GM18520 (cell line): ENCODE measurements around the gene SLC4A8.

Source experiments
- ATAC-seq: cut with Tn5 transposase; IDR thresholded peaks from one replicate; pipeline ENCODE4 v1.9.1; 2021; ENCODE audit not compliant: unreplicated experiment

Gene SLC4A8

DNA sequence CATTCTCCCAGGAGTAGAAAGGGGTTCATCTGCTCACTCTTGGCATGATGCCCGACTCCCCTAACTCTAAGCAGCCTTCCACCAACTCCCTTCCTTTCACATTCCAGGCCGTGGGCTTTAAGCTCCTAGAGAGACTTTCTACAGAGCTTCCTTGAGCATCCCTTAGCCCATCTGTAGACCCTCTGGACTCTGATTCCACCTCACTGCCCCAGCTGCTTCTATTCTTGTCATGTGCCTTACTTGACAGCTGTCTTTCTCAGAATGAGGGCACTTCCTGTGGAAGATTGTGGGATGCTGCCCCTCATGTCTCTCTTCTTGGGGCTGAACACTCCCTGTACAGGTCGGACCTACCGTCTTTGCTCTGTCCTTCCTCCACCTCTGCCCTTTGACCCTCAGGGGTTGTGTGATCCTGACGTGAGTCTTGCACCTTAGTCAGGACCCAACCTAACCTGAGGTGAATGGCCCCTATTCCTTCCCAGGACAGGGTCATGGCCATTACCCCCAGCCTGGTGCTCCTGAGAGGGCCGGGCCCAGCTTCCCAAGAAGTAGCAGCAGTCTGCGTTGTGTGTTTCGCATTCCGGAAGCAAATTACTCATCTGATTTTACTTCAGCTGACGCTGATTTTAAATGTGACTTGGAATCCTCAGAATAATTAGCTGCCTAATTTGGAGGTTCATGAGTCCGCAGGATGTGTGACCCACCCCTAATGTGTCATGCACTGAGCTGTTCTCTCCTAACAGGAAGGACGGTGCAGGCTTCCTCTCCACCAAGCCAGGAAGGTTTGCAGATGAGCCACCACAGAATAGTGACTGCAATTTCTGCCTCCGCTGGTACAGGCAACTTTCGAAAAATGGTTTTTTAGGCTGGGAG lies 30.7 kb upstream of the SLC4A8 start:
- no peak for ATAC-seq

DNA sequence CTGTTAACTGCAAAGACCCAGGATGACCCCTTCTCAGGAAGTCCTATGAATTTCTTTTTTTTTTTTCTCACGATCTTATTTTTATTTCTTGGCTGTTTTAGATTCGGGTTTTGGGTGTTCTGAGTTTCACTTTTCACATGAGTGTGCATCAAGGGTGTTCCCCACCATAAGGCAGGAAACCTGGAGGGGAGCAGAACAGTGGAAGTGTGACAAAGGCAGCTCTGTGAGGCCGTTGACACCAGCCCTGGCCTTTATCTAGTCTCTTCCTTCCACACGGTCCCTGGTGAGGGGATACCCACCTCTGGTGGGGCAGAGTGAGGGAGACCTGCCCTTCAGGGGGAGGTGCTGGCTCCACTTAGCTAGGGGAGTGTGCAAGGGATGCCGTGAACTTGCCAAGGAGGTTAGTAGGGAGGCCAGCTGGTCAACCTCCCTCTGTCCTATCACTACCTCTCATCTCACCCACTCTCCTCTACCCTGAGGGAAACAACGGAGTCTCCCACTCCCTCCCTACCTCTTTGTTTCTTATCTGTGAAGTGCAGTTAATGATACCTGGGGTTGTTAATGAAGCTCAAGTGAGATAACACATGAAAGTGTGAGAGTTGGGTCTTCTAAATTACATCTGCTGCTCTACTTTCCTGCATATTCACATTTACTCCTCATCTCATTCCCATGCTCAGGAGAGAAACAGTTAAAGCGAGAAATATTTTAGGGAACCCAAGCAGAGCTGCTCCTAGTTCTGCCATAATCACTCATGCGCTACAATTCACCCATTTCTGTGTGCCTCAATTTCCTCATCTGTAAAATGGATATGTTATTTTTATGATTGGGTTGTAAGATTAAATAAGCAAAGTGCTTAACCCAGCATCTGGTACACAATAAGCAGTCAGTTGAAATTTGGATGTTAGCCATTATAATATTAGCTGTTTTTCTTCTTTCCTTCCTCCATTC lies 29.1 kb upstream of the SLC4A8 start:
- peak; percentile 40 for ATAC-seq

DNA sequence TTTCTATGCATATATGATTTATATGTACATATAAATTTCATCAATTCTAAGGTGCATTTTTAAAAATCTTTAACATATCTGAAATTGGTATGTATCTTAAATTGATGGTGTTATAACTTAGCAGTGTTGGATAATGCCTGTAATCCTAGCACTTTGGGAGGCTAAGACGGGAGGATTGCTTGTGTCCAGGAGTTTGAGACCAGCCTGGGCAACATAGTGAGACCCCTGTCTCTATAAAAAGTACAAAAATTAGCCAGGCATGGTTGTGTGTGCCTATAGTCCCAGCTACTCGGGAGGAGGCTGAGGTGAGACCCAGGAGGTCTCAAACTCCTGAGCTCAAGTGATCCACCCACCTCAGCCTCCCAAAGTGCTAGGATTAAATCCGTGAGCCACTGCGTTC lies 27.0 kb upstream of the SLC4A8 start:
- no peak for ATAC-seq

DNA sequence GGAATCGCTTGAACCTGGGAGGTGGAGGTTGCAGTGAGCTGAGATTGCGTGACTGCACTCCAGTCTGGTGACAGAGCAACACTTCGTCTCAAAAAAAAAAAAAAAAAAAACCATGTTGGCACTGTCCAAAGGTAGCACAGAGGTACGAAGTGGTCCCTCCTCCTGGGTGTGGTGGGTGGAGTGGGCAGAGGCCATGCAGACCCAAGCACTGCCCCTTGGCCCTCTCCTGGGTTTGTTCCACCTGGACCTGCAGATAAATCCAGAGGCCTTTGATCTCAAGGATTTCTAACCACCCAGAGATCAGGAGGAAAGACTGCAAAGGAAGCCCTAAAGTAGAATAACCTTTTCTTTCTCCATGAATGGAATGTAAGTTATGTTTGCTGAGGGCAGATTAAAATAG lies 24.7 kb upstream of the SLC4A8 start:
- ATAC-seq: no peak

DNA sequence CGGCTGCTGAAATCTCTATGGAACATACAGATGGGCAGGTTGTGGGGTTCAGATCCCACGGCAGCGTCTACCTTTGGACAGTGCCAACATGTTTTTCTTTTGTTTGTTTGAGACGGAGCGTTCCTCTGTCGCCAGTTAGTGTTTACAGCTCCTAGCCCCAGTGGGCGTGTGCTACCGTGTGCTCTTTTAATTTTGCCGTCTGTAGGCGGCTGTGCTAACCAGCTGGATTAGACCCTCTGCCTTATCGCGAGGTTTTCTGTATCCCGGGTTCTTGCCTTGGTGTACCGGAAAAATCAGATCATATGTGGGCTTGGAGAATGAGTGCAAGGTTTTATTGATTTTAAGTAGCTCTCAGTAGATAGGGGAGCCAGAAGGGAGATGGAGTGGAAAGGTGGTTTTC lies 23.6 kb upstream of the SLC4A8 start:
- ATAC-seq: no peak

DNA sequence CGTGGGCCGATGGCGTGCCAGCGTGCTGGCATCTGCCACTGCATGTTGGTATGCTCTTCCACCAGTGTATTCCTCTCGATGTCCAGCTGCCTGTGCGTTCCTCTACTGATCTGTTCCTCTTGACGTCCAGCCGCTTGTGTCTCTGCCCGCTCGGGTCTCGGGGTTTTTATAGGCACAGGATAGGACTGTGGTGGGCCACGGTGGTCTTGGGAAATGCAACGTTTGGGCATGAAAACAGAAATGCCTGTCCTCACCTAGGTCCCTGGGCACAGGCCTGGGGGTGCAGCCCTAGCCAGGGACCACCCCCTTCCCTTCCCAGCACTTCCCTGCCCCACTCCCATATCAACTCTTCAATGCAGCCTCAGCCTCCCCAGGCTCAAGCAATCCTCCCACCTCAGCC lies 23.1 kb upstream of the SLC4A8 start:
- no peak for ATAC-seq

DNA sequence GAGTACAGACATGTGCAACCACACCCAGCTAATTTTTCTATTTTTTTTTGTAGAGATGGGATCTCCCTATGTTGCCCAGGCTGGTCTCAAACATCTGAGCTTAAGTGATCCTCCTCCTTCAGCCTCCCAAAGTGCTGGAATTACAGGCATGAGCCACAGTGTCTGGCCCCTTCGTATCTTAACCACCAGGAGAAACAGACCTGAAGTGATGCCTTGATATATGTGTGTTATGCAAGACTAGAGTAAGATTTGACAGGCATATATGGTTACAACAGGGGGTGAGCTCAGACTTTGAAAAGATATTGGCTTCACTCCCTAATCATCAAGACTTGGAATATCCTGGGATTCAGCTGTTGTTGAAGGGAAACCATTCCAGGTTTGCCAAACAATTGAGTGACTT lies 22.7 kb upstream of the SLC4A8 start:
- no peak for ATAC-seq

DNA sequence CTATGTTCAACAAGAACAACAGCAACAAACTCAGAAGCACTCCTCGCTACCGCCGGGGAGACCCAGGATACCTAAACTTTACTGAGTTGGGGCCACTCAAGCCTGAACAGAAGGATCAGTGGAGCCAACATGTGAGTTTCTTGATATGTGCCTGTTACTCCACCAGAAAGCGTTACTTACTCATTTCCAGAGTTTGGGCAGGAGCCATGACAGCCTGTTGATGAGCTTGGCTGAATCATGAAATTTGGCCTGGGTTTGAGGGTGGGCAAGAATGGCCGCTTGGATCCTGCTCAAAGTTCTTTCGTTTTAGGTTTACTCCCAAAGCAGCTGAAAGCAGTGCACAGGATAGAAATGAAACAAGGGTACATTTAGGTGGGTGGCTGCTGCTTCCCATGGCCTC lies 21.5 kb upstream of the SLC4A8 start:
- no peak for ATAC-seq

DNA sequence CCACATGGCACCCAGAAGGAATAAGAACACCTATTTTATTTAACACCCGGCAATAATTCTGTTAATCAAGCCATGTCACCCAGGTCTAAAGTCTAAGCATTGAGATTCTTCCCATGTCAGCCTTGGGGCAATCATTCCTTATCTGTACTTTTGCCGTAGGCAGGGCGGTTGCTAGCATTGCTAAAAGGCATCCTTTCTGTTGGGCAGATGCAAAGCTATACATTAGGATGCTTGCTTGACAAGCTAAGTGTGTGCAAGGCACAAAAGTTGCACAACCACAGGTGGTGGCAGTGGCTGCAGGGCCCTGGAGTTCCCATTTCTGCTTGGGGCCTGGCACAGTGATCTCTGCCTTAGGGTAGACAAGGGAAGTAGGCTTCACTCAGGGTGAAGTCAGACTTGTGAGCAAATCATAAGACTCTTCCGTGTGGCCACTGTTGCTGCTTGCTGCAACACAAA lies 20.9 kb upstream of the SLC4A8 start:
- no peak for ATAC-seq

DNA sequence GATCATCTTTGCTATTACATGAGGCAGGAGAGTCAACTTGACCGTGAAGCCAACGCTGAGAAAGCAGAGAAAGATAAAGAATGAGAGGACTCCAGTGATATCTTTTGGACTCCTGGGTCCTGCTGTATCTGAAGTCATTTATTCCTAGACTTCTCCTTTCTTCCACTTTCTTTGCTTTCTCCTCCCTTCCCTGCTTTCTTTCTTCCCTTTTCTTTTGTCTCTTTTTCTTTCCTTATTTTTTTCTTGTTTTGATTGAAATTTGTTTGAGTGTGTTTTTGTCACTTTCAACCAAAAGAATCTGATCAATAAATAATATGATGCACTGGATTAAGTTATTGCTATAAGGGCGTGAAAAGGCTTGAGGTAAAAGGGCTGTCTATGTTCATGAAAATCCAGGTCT lies 20.0 kb upstream of the SLC4A8 start:
- no peak for ATAC-seq

DNA sequence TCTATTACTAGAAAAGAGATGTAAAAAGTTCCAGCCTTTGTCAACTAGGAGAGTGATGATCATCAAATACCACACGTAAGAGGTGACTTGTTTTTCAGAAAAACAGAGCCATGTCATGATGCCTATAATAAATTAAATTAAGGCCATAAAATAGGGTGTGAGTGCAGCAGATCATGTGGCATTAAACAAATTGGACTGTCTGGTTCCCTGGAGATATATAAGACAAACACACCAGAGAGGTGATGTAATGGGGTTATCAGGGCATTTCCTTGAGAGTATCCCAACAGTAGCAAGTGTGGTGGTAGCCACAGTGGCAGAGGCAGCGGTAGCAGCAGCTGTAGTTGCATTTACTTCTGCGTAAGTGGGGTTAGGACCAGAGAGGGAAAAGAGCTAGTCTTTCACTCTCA lies 18.8 kb upstream of the SLC4A8 start:
- ATAC-seq: no peak

DNA sequence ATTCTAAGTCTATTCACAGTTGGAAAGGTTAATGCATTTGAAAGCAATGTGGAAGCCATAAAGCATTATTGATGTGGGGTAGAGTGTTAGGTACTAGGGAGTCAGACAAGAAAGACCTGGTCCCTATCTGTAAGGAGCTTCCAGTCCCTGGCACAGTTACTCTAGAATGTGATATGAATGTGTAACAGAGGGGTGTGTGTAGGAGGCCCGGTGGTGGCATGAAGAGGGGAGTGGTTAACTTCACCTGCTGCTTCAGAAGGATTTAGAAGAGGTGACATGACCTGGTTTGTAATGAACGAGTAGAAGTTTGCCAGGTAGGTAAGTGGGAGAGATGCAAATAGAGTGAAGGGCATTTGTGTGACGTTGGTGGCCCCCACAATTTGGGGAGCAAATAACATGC lies 18.3 kb upstream of the SLC4A8 start:
- no peak for ATAC-seq

DNA sequence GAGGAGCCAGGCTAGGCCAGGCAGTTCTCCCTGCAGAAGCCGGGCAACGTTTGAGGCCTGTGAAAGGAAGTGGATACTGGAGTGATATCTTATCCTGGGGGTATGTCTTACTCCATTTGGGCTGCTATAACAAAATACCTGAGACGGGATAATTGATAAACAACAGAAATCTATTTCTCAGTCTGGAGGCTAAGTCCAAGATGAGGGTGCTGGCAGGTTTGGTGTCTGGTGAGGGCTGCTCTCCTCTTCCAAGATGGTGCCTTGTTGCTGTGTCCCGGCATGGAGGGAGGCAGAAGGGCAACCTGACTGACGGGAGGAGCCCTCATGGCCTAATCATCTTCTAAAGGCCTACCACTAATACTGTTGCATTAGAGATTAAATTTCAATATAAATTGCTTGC lies 17.8 kb upstream of the SLC4A8 start:
- no peak for ATAC-seq

DNA sequence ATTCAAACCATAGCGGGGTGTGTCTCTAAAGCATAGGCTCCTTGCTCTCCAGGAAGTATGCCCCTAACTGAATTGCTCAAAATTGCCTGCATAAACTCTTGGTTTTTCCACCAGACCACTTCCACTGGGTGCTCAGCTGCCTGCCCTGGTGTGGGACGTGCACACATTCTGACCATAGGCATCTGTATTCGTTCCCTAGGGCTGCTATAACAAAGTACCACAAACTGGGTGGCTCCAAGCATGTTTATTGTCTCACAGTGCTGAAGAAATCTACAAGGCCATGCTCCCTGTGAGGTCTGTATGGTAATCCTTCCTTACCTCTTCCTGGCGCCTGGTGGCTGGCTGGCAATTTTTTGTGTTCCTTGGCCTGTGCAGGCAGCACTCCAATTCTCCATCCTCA lies 17.0 kb upstream of the SLC4A8 start:
- no peak for ATAC-seq

DNA sequence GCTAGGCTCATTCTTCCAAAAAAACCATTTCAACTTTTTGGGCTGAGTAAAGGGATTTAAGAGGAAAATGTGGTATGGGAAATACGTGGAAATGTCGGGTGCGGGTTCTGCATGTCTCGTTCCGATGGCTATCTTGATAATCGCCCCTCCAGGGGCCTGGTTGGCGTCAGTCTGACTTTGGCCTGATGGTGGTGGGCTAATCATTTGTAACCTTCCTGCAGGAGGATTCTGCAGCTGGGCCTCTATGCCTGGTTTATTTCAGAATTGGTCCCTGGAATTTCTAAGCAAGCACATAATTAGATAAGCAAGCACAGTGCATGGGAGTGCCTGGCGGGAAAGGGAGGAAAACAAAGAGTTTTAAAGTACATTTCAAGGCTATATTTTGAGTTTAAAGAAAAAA lies 14.8 kb upstream of the SLC4A8 start:
- ATAC-seq: no peak

DNA sequence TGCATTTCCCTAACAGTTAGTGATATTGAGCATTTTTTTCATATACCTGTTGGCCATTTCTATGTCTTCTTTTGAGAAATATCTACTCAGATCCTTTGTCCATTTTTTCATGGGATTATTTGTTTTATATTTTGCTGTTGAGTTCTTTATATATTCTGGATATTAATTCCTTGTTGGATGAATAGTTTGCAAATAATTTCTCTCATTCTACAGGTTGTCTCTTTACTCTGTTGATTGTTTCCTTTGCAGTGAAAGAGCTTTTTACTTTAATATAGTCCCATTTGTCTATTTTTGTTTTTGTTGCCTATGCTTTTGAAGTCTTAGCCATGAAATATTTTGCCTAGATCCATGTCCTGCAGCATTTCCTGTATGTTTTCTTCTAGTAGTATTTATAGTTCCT lies 11.5 kb upstream of the SLC4A8 start:
- ATAC-seq: no peak

DNA sequence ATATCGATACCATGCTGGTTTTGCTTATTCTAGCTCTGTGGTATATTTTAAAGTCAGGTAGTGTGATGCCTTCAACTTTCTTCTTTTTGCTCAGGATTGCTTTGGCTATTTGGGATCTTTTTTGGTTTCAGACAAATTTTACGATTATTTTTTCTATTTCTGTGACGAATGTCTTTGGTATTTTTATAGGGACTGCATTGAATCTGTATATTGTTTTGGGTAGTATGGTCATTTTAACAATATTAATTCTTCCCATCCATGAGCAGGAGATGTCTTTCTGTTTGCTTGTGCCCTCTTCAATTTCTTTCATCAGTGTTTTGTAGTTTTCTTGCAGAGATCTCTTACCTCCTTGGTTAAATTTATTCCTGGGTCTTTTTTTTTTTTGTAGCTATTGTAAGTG lies 10.8 kb upstream of the SLC4A8 start:
- no peak for ATAC-seq

DNA sequence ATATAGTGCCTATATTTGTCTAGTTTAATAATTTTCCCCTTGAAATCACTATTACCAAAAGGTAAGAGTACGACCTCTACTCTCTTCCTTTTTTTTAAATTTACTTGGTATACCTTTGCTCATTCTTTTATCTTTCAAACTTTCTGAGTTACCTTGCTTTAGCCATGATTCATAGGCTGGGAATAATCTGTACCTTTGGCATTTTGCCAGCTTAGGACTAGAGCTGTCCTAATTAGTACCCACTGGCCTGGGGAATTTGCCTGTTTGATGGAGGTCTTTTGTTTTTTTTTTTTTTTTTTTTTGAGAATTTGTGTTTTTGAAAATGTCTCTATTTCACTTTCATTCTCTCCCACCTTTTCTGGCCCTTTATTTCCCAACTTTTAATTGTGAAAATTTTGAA lies 8.7 kb upstream of the SLC4A8 start:
- no peak for ATAC-seq

DNA sequence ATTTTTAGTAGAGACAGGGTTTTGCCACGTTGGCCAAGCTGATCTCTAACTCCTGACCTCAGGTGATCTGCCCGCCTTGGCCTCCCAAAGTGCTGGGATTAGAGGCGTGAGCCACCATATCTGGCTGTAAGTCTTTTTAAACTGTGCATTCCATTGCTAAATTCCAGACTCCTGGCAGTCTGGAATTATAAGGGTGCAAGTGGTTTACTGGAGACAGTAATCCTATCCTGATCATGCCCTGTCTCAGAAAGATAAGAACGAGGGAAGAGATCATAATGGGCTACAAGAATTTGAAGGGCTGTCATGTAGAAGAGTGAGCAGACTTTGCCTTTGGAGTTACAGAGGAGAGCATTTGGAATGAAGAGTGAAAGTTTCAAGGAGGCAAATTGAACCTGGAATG lies 6.8 kb upstream of the SLC4A8 start:
- no peak for ATAC-seq

DNA sequence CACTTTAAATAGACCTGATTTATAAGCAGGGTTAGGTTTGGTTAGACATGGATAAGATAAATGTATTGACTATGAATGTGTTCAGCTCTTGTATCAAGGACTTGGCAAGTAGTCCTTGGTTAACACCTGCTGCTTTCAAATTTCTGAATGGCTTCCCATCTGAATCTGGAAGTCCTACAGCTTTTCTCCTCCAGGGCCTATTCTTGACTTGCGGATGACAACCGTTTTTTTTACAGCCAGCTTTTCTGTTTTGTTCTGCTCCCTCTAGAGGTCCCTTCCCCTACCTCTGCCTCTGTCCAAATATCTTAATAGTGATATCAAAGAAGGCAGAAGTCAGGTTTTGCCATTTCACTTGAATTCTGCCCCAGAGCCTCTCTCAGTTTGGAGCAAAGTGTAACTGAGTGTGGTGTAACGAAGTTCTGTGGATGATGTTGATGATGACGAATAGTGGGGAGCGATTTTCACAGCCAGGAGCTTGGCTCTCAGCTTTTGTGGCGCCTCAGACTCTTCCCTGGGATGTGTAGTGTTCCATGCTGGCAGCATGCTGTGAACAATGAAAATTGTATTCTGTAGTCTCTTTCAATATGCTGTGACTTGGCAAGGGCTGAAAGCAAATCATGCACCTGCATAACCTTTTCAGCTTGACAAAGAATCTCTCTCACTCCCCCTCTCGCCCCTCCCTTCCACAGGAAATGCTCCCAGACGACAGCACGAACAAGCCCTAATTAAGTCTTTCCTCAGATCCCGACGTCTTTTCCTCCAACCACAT lies 5.0 kb upstream of the SLC4A8 start:
- ATAC-seq: no peak

DNA sequence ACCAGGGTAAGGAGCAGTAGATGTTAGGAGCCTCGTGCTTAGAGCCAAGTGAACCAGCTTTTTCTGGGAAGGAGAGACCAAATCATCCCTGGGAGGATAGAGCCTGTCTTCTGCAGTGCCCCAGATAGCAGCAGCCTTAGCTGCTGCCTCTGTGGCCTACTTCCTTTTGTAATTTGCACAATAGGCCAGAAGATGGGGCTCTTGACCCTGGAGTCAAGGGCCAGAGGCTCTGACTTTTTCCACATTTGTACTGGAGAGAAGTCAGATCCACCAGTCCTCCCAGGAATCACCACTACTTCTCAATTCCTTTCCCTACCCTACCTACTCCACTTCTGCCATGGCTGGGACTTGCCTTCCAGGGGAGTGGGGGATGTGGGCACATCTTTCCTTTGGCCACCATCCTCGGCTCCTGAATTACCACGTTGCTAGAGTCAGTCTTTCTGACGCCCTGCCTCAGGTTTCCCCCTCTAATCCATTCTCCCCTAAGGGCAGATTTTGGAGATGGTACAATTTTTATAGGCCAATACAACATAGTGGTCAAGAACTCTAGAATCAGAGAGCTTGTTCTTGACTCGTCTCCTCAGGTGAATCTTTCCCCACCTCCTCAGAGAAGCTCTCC lies 3.3 kb upstream of the SLC4A8 start:
- ATAC-seq: no peak
